Left ventricle myocardium inferior (tissue), 1 donor: ENCODE data around the gene CPXM2. TPM values are rescaled to one million over a fixed set of nuclear protein-coding genes. Genes with fewer than 3 reads are reported as not detected.

Experiments
- DNase-seq: peaks from one replicate; pipeline ENCODE4 v3.0.0-alpha.2; 2020
- H3K27ac ChIP-seq: fragments of 200-600 bp; replicated peaks from 2 replicates; pipeline ENCODE4 v1.8.0; 2021
- H3K27me3 ChIP-seq: fragments of 200-600 bp; 2 replicates; pipeline ENCODE4 v1.8.0; 2021; ENCODE audit warnings: low read depth
- H3K36me3 ChIP-seq: fragments of 200-600 bp; 2 replicates; pipeline ENCODE4 v1.8.0; 2021
- H3K4me1 ChIP-seq: fragments of 200-600 bp; 2 replicates; pipeline ENCODE4 v1.8.0; 2021
- H3K4me3 ChIP-seq: fragments of 200-600 bp; 2 replicates; pipeline ENCODE4 v1.8.0; 2021; ENCODE audit warnings: mild to moderate bottlenecking, moderate library complexity
- H3K9me3 ChIP-seq: fragments of 200-600 bp; replicated peaks from 2 replicates; pipeline ENCODE4 v1.8.0; 2021
- CTCF ChIP-seq: fragments of 200-600 bp; IDR thresholded peaks from 2 replicates; pipeline ENCODE4 v1.8.0; 2021; ENCODE audit warnings: antibody characterized with exemption, mild to moderate bottlenecking, borderline replicate concordance
- intact Hi-C: fragments of 100-400 bp; cut with micrococcal nuclease; formaldehyde crosslinking; loops from one replicate; pipeline ENCODE4 v1.11.0; 2022
- total RNA-seq: library from RNA; stranded (reverse); fragmentation: NEBNext Ultra II Directional; extraction: Animal tissue kit (Norgen Biotek cat#: 25700); gene quantifications from one replicate; pipeline ENCODE4 v1.2.1, GENCODE V29; 2021
- donor health status: DM: no; HTN: yes; CAD: no; lungs with severe emphysema.

The CPXM2 gene
- total RNA-seq, 1 donor from 2014 or later: 4.5 TPM

GRCh38 chr10:123934846-123935245, 43.2 kb upstream of the CPXM2 start:
- no peaks in the 10 kb centered on the region for H3K4me1 ChIP-seq
- DNase-seq: no peak
- no peak overlapping the region for H3K4me3 ChIP-seq
- H3K27ac ChIP-seq: no peak overlapping the region
- H3K36me3 ChIP-seq: no peaks in the 10 kb centered on the region
- H3K9me3 ChIP-seq: peaks cover 16% of the 10 kb centered on the region
- intact Hi-C loops: no loop called here
- H3K27me3 ChIP-seq: peaks cover 41% of the 10 kb centered on the region
- TF ChIP-seq CTCF: no peak

- DNase-seq: no peak
- intact Hi-C loops: no loop called here
- H3K4me1 ChIP-seq: no peaks in the 10 kb centered on the region
- no peak for TF ChIP-seq CTCF
- H3K4me3 ChIP-seq: no peak overlapping the region
- no peaks in the 10 kb centered on the region for H3K36me3 ChIP-seq
- H3K9me3 ChIP-seq: peaks cover 30% of the 10 kb centered on the region
- H3K27ac ChIP-seq: no peak overlapping the region
- peaks cover 59% of the 10 kb centered on the region for H3K27me3 ChIP-seq
Observed at GRCh38 chr10:123930340-123931001, 38.9 kb upstream of the CPXM2 start.

- H3K9me3 ChIP-seq: peaks cover 30% of the 10 kb centered on the region
- no peaks in the 10 kb centered on the region for H3K4me1 ChIP-seq
- DNase-seq: no peak
- H3K36me3 ChIP-seq: no peaks in the 10 kb centered on the region
- no peak overlapping the region for H3K4me3 ChIP-seq
- H3K27me3 ChIP-seq: peaks cover 64% of the 10 kb centered on the region
- H3K27ac ChIP-seq: no peak overlapping the region
- TF ChIP-seq CTCF: no peak
- intact Hi-C loops: no loop called here
Observed at GRCh38 chr10:123929791-123930190, 38.2 kb upstream of the CPXM2 start.

- no peak overlapping the region for H3K27ac ChIP-seq
- no peaks in the 10 kb centered on the region for H3K36me3 ChIP-seq
- peaks cover 66% of the 10 kb centered on the region for H3K27me3 ChIP-seq
- no peak for DNase-seq
- H3K4me1 ChIP-seq: no peaks in the 10 kb centered on the region
- H3K4me3 ChIP-seq: no peak overlapping the region
- intact Hi-C loops: no loop called here
- peaks cover 30% of the 10 kb centered on the region for H3K9me3 ChIP-seq
- no peak for TF ChIP-seq CTCF
Observed at GRCh38 chr10:123928427-123928826, 36.8 kb upstream of the CPXM2 start.

GRCh38 chr10:123926401-123927264, 35.0 kb upstream of the CPXM2 start:
- Histone ChIP-seq H3K9me3 (peaks cover 30% of the 10 kb centered on the region), H3K27me3 (peaks cover 66% of the 10 kb centered on the region), H3K4me3 (no peak overlapping the region), H3K27ac (no peak overlapping the region), H3K4me1 (no peaks in the 10 kb centered on the region), H3K36me3 (no peaks in the 10 kb centered on the region)
- intact Hi-C loops: no loop called here
- TF ChIP-seq CTCF: no peak
- DNase-seq: no peak
